Brain microvascular endothelial cell (primary cell): Measurements from ENCODE around the gene EBF4.
"Not testable (repeated sequence)": the region's sequence is repeated elsewhere in the genome, so short reads cannot be mapped to it uniquely, and the experiment has no call there.

Source experiments
- DNase-seq: peaks from one replicate; pipeline ENCODE4 v3.0.0-alpha.2; 2020
- H3K27ac ChIP-seq: fragments of 250-450 bp; sonication (Bioruptor Pico); 2 replicates; pipeline ENCODE4 v1.5.1; 2020; ENCODE audit warnings: mild to moderate bottlenecking, moderate library complexity
- H3K27me3 ChIP-seq: fragments of 250-450 bp; sonication (Bioruptor Pico); replicated peaks from 2 replicates; pipeline ENCODE4 v1.5.1; 2020; ENCODE audit warnings: mild to moderate bottlenecking
- H3K36me3 ChIP-seq: fragments of 250-450 bp; sonication (Bioruptor Pico); replicated peaks from 2 replicates; pipeline ENCODE4 v1.5.1; 2020; ENCODE audit warnings: mild to moderate bottlenecking
- H3K4me3 ChIP-seq: 2 replicates; pipeline ENCODE4 v1.5.1; 2011; ENCODE audit warnings: low read depth, mild to moderate bottlenecking, control low read depth, low read length, moderate library complexity
- CTCF ChIP-seq: IDR thresholded peaks from 2 replicates; pipeline ENCODE4 v1.5.1; 2011; ENCODE audit warnings: low read depth, mild to moderate bottlenecking, moderate library complexity, low read length, control low read depth, inconsistent platforms; ENCODE audit errors: missing control alignments
- in situ Hi-C: cut with HindIII; loops from 2 replicates; pipeline ENCODE4 v1.10.0; 2017; ENCODE audit warnings: low sequenced_read_pairs, low pct_ligation_motif_present

The EBF4 gene

GRCh38 chr20:2768632-2769015 is 76.0 kb downstream of the EBF4 start:
- no peak for DNase-seq
- no peaks in the 10 kb centered on the region for H3K36me3 ChIP-seq
- no peaks in the 10 kb centered on the region for H3K27me3 ChIP-seq
- in situ Hi-C loops: no loop called here
- TF ChIP-seq CTCF: no peak
- H3K27ac ChIP-seq: no peak overlapping the region
- no peak overlapping the region for H3K4me3 ChIP-seq

- H3K36me3 ChIP-seq, H3K27ac ChIP-seq, DNase-seq, in situ Hi-C loops, H3K4me3 ChIP-seq, H3K27me3 ChIP-seq: not testable (repeated sequence)
These were observed 77.5 kb downstream of the EBF4 start for GRCh38 chr20:2770091-2770490.

- in situ Hi-C loops: no loop called here
- Histone ChIP-seq H3K27me3 (no peaks in the 10 kb centered on the region), H3K36me3 (no peaks in the 10 kb centered on the region), H3K4me3 (no peak overlapping the region), H3K27ac (no peak overlapping the region)
- DNase-seq: no peak
- no peak for TF ChIP-seq CTCF
These were observed 79.1 kb downstream of the EBF4 start for GRCh38 chr20:2771631-2772080.

DNA sequence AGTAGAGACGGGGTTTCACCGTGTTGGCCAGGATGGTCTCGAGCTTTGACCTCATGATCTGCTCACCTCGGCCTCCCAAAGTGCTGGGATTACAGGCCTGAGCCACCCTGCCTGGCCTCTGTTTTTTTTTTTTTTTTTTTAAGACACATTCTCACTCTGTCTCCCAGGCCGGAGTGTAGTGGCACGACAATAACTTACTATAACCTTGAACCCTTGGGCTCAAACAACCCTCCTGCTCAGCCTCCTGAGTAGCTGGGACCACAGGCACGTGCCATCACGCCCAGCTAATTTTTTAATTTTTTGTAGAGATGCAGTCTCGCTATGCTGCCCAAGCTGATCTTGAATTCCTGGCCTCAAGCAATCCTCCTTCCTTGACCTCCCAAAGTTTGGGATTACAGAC is 81.2 kb downstream of the EBF4 start:
- in situ Hi-C loops: no loop called here
- DNase-seq: no peak
- no peaks in the 10 kb centered on the region for H3K36me3 ChIP-seq
- no peaks in the 10 kb centered on the region for H3K27me3 ChIP-seq
- no peak overlapping the region for H3K4me3 ChIP-seq
- no peak overlapping the region for H3K27ac ChIP-seq
- no peak for TF ChIP-seq CTCF

DNA sequence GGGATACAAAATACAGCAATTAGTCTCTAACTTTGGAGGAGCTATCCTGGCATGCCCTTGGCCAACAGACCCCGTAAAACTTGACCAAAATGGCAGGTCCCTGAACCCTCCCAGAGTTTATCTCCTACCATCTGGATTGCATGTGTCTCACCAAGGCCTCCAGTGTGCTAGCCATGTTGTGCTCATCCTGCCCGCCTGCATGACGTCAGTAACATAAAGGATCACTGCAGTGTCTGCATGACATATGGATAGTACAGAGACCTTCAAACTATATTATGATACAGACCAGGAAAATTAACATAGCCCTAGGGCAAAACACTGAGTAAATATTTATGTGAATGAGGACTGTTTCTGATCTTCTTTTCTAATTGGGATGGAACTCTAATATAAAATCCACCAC is 82.6 kb downstream of the EBF4 start:
- no peak for TF ChIP-seq CTCF
- no peak overlapping the region for H3K27ac ChIP-seq
- no peaks in the 10 kb centered on the region for H3K36me3 ChIP-seq
- H3K27me3 ChIP-seq: no peaks in the 10 kb centered on the region
- H3K4me3 ChIP-seq: no peak overlapping the region
- no peak for DNase-seq
- in situ Hi-C loops: no loop called here

GRCh38 chr20:2778602-2779321 is 86.2 kb downstream of the EBF4 start:
- Histone ChIP-seq H3K4me3 (no peak overlapping the region), H3K36me3 (no peaks in the 10 kb centered on the region), H3K27me3 (peaks cover 6% of the 10 kb centered on the region), H3K27ac (no peak overlapping the region)
- no peak for DNase-seq
- no peak for TF ChIP-seq CTCF
- in situ Hi-C loops: no loop called here
